A549 (cell line): Measurements from ENCODE around the gene LGALS7.
"Not testable (repeated sequence)": the region's sequence is repeated elsewhere in the genome, so short reads cannot be mapped to it uniquely, and the experiment has no call there.

Source experiments
- JUN ChIP-seq, 2 experiments: fragments of >200 bp; sonication (Bioruptor Twin); formaldehyde crosslinking; IDR thresholded peaks; 2 replicates in 1 of 2; 3 replicates in 1 of 2; pipeline ENCODE4 v1.6.1; 2016 to 2017
- MAZ ChIP-seq: fragments of 150-350 bp; IDR thresholded peaks from 2 replicates; pipeline ENCODE4 v1.6.1; 2014; ENCODE audit warnings: antibody characterized with exemption, low read depth, low read length, borderline replicate concordance
- RFX5 ChIP-seq: fragments of 450-650 bp; IDR thresholded peaks from 2 replicates; pipeline ENCODE4 v1.7.1; 2014; ENCODE audit warnings: antibody characterized with exemption, mild to moderate bottlenecking, moderate library complexity

DNA sequence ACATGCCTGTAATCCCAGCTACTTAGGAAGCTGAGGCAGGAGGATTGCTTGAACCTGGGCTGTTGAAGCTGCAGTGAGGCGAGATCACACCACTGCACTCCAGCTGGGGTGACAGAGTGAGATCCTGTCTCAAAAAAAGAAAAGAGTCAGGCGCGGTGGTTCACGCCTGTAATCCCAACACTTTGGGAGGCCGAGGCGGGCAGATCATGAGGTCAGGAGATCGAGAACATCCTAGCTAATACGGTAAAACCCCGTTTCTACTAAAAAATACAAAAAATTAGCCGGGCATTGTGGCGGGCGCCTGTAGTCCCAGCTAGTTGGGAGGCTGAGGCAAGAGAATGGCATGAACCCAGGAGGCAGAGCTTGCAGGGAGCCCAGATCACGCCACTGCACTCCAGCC is 8.9 kb upstream of the LGALS7 start:
- not testable (repeated sequence) for TF ChIP-seq MAZ; JUN (IDR thresholded peaks at IDR 0.05); RFX5
